HFFc6 (cell line): ENCODE results near the gene TUBGCP5. TPM values are rescaled to one million over a fixed set of nuclear protein-coding genes. Genes with fewer than 3 reads are reported as not detected.

Experiments
- DNase-seq: peaks from one replicate; pipeline ENCODE4 v3.0.0-alpha.2; 2018
- H3K27ac Mint-ChIP-seq: 2 replicates; pipeline ENCODE4 v1.8.0; 2020; ENCODE audit warnings: mild to moderate bottlenecking, mixed read lengths
- H3K27me3 Mint-ChIP-seq: 2 replicates; pipeline ENCODE4 v1.8.0; 2021; ENCODE audit warnings: mild to moderate bottlenecking, moderate library complexity, mixed read lengths; ENCODE audit not compliant: insufficient read depth
- H3K36me3 Mint-ChIP-seq: 2 replicates; pipeline ENCODE4 v1.8.0; 2021; ENCODE audit warnings: low read depth, mixed read lengths
- H3K4me1 Mint-ChIP-seq: 2 replicates; pipeline ENCODE4 v1.8.0; 2020; ENCODE audit warnings: low read depth, mixed read lengths
- H3K4me3 Mint-ChIP-seq: 2 replicates; pipeline ENCODE4 v1.8.0; 2020; ENCODE audit warnings: mild to moderate bottlenecking, moderate library complexity, mixed read lengths
- H3K9me3 Mint-ChIP-seq: 2 replicates; pipeline ENCODE4 v1.8.0; 2020; ENCODE audit warnings: mild to moderate bottlenecking, mixed read lengths
- CTCF ChIP-seq: fragments of 200-600 bp; sonication (generic); IDR thresholded peaks from 2 replicates; pipeline ENCODE4 v1.5.0; 2021; ENCODE audit warnings: antibody characterized with exemption, mild to moderate bottlenecking
- total RNA-seq, 6 experiments: library from RNA; stranded (reverse); fragmentation: NEBNext Ultra II Directional; extraction: Animal tissue kit (Norgen Biotek cat#: 25700); gene quantifications; 2 replicates in 1 of 6; 3 replicates in 5 of 6; pipeline ENCODE4 v1.2.3, GENCODE V29; 2021

The TUBGCP5 gene
- total RNA-seq, 6 experiments from 2014 or later = 11.7 to 13.8 (median 13.1) TPM

DNA sequence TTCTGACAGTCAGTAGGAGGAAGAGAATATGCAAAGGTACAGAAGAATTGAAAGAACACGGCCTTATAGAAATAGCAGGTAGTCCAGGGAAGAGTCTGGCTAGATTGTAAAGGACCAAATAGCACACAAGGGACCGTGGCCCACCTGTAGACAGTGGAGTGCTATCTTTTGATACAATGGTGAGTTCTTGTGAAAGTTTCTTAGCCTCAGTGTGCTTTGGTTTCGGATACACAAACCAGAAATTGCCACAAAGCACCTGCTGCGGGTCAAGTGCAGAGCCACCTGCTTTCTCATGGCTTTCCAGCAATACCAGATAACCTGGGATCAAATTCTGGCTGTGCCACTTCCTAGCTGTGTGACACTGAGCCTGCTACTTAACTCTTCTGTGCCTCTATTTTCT, 36.6 kb upstream of the TUBGCP5 start:
- Mint-ChIP-seq H3K9me3 (no peaks in the 10 kb centered on the region), H3K36me3 (no peaks in the 10 kb centered on the region), H3K27me3 (peaks cover 4% of the 10 kb centered on the region; the same call in 1 of the 2 replicates), H3K4me3 (no peak overlapping the region), H3K27ac (no peak overlapping the region), H3K4me1 (no peaks in the 10 kb centered on the region)
- no peak for DNase-seq
- TF ChIP-seq CTCF = no peak

GRCh38 chr15:23074684-23075083, 35.3 kb upstream of the TUBGCP5 start:
- Mint-ChIP-seq H3K4me3 (no peak overlapping the region), H3K36me3 (no peaks in the 10 kb centered on the region), H3K9me3 (no peaks in the 10 kb centered on the region), H3K4me1 (no peaks in the 10 kb centered on the region), H3K27me3 (peaks cover 4% of the 10 kb centered on the region; the same call in 1 of the 2 replicates), H3K27ac (no peak overlapping the region)
- DNase-seq = no peak
- TF ChIP-seq CTCF = no peak

DNA sequence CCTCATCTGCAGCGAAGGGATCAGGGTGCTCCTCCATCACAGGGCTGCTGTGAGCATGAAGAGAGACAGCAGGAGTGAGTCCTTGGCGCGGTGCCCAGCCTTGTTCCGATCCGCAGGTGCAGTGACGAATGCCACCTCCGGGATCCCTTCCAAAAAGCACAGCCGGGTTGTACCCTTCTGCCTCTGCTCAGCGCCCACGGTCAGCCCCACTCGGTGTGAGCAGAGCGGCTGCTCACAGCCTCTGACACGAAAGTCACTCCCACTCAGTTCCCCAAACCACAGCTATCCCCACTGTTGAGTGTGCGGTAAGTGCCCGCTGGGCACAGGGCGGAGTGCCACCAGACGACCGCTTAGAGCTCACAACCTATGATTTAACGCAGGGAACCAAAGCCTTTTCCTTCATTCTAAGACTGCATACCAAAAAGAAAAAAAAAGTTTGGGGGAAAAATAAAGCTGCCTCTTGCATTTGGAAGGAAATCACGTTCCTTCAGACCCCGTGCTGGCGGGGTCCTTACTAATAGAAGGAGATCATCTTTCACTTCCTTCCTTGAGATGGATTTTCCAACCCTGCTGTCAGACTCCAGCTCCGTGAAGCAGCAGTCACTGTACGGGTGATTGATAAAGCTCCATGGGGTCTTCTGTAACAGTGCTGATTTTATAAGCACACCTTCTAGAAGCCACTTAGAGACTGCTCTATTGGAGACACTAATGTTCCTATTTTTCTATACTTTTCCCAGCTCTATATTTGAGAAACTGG, 34.7 kb upstream of the TUBGCP5 start:
- Mint-ChIP-seq H3K9me3 (no peaks in the 10 kb centered on the region), H3K4me3 (no peak overlapping the region), H3K27ac (no peak overlapping the region), H3K4me1 (no peaks in the 10 kb centered on the region), H3K27me3 (peaks cover 4% of the 10 kb centered on the region; the same call in 1 of the 2 replicates), H3K36me3 (no peaks in the 10 kb centered on the region)
- no peak for DNase-seq
- TF ChIP-seq CTCF = no peak

DNA sequence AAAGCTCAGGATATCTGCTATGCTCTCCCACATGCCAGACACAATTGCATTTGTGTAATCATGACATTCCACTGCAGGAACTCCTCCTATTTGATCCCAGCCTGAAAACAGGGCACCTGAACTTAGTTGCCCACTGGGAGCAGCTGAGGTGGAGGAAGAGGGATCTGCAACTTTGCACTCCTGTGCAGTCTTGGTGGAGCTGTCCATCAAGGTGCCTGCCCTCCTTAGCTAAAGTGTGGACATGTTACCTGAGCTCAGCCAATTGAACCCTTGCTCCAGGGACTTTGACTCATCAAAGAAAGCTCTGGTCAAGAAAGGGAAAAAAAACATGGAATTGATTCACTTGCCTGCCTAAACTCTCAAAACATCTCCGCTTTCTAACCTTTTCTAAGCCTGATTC, 33.3 kb upstream of the TUBGCP5 start:
- DNase-seq = no peak
- Mint-ChIP-seq H3K27me3 (peaks cover 4% of the 10 kb centered on the region; the same call in 1 of the 2 replicates), H3K4me1 (no peaks in the 10 kb centered on the region), H3K36me3 (no peaks in the 10 kb centered on the region), H3K9me3 (no peaks in the 10 kb centered on the region), H3K4me3 (no peak overlapping the region), H3K27ac (no peak overlapping the region)
- no peak for TF ChIP-seq CTCF

DNA sequence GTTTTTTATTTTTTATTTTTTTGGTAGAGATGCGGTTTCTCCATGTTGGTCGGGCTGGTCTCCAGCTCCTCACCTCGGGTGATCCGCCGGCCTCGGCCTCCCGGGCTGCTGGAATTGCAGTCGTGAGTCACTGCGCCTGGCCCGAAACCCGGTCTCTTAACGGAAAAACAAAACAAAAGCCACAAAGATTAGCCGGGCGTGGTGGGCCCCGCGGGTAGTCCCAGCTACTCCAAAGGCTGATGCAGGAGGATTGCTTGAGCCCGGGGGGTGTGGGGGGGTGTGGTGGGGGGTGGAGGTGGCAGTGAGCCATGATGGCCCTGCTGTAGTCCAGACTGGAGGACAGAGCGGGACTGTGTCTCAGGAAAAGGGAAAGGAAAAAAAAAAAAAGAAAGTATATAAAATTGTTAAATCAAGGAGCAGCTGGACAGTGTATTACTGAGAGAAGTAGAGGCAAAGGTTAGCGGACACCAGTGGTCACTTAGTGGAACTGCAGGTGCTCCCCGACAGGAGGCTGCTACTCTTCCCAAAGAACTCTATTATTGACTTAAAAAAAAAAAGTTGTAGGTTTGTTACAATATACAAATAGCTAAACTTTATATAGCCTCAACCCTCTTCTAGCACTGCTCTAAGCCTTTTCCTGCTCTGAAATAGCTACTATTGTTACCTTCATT, 30.3 kb upstream of the TUBGCP5 start:
- DNase-seq = no peak
- Mint-ChIP-seq H3K4me3 (no peak overlapping the region), H3K4me1 (no peaks in the 10 kb centered on the region), H3K9me3 (peaks cover 6% of the 10 kb centered on the region), H3K27me3 (no peaks in the 10 kb centered on the region; the same call in 1 of the 2 replicates), H3K36me3 (no peaks in the 10 kb centered on the region), H3K27ac (no peak overlapping the region)
- peak; percentile 43 for TF ChIP-seq CTCF
